HEK293 (cell line): ENCODE results near the gene ERFE.

ENCODE experiments used
- CTCF ChIA-PET: fragments of 350-600 bp; formaldehyde crosslinking; extraction: SDS; loops from one replicate; lab custom pipeline; 2021; ENCODE audit warnings: antibody characterized with exemption; lab: Yijun Ruan, JAX
- POLR2A ChIA-PET: fragments of 300-600 bp; formaldehyde crosslinking; extraction: SDS; loops from one replicate; lab custom pipeline; 2020; ENCODE audit warnings: antibody characterized with exemption, inconsistent platforms; lab: Yijun Ruan, JAX
- H3K27ac ChIP-seq: fragments of 200-500 bp; sonication (Bioruptor generic); 2 replicates; pipeline ENCODE4 v1.5.1; 2014; ENCODE audit warnings: low read depth, low read length, control low read depth, inconsistent platforms; ENCODE audit errors: extremely low read depth
- H3K36me3 ChIP-seq, 2 experiments: fragments of 200-500 bp in 1 of 2; sonication (Bioruptor generic) in 1 of 2; 1 replicate in 1 of 2; 2 replicates in 1 of 2; pipeline ENCODE4 v1.5.1; 2014 to 2017; ENCODE audit warnings: inconsistent platforms in 2 of 2, low read length in 2 of 2; ENCODE audit not compliant: control insufficient read depth in 2 of 2, insufficient read depth in 1 of 2
- H3K4me1 ChIP-seq: fragments of 200-500 bp; sonication (Bioruptor generic); 2 replicates; pipeline ENCODE4 v1.5.1; 2014; ENCODE audit warnings: mild to moderate bottlenecking, low read length, inconsistent platforms; ENCODE audit not compliant: control insufficient read depth, insufficient read depth
- H3K4me3 ChIP-seq: 2 replicates; pipeline ENCODE4 v1.5.1; 2011; ENCODE audit warnings: low read depth, mild to moderate bottlenecking, control low read depth, low read length, moderate library complexity
- H3K9me3 ChIP-seq: fragments of 200-500 bp; sonication (Bioruptor generic); 2 replicates; pipeline ENCODE4 v1.5.1; 2014; ENCODE audit warnings: low read depth, low read length, inconsistent platforms; ENCODE audit not compliant: control insufficient read depth, insufficient read depth
- BCL11A ChIP-seq: fragments of 450-650 bp; formaldehyde crosslinking; IDR thresholded peaks from 2 replicates; pipeline ENCODE4 v1.5.1; 2016; ENCODE audit warnings: low read depth, missing biosample characterization, missing genetic modification characterization
- GLI4 ChIP-seq: fragments of 450-650 bp; formaldehyde crosslinking; IDR thresholded peaks from 2 replicates; pipeline ENCODE4 v1.5.1; 2016; ENCODE audit warnings: missing biosample characterization, missing genetic modification characterization
- GLIS1 ChIP-seq: fragments of 450-650 bp; formaldehyde crosslinking; IDR thresholded peaks from 2 replicates; pipeline ENCODE4 v1.5.1; 2016; ENCODE audit warnings: missing biosample characterization, missing genetic modification characterization
- KLF9 ChIP-seq: fragments of 450-650 bp; formaldehyde crosslinking; IDR thresholded peaks from 2 replicates; pipeline ENCODE4 v1.5.1; 2016; ENCODE audit warnings: missing biosample characterization, missing genetic modification characterization, low read depth
- TSHZ1 ChIP-seq: fragments of 450-650 bp; formaldehyde crosslinking; IDR thresholded peaks from 2 replicates; pipeline ENCODE4 v1.5.1; 2016; ENCODE audit warnings: missing biosample characterization, missing genetic modification characterization, borderline replicate concordance
- WT1 ChIP-seq: fragments of 450-650 bp; formaldehyde crosslinking; IDR thresholded peaks from 2 replicates; pipeline ENCODE4 v1.5.1; 2016; ENCODE audit warnings: missing biosample characterization, missing genetic modification characterization
- ZBTB11 ChIP-seq: fragments of 450-650 bp; formaldehyde crosslinking; conservative IDR thresholded peaks from 2 replicates; pipeline ENCODE4 v1.5.1; 2016; ENCODE audit warnings: low read depth, missing biosample characterization, missing genetic modification characterization
- ZBTB17 ChIP-seq: fragments of 450-650 bp; formaldehyde crosslinking; IDR thresholded peaks from 2 replicates; pipeline ENCODE4 v1.5.1; 2016; ENCODE audit warnings: missing biosample characterization, missing genetic modification characterization
- ZBTB7A ChIP-seq: fragments of 450-650 bp; formaldehyde crosslinking; IDR thresholded peaks from 2 replicates; pipeline ENCODE4 v1.5.1; 2016; ENCODE audit warnings: low read depth, missing biosample characterization, missing genetic modification characterization
- ZNF16 ChIP-seq: fragments of 450-650 bp; formaldehyde crosslinking; IDR thresholded peaks from 2 replicates; pipeline ENCODE4 v1.5.1; 2016; ENCODE audit warnings: low read depth, missing biosample characterization, missing genetic modification characterization
- ZNF174 ChIP-seq: fragments of 450-650 bp; formaldehyde crosslinking; IDR thresholded peaks from 2 replicates; pipeline ENCODE4 v1.5.0; 2017; ENCODE audit warnings: missing biosample characterization, mild to moderate bottlenecking, missing genetic modification characterization
- ZNF274 ChIP-seq, 2 experiments: fragments of 200-500 bp in 1 of 2; fragments of 450-650 bp in 1 of 2; sonication (Bioruptor generic) in 1 of 2; formaldehyde crosslinking in 1 of 2; IDR thresholded peaks; 2 replicates each; pipeline versions ENCODE4 v1.5.1 to v1.6.1; 2014 to 2016; ENCODE audit warnings: borderline replicate concordance in 1 of 2, inconsistent platforms in 1 of 2, low read length in 1 of 2, missing biosample characterization in 1 of 2, missing genetic modification characterization in 1 of 2
- ZNF335 ChIP-seq: fragments of 450-650 bp; formaldehyde crosslinking; conservative IDR thresholded peaks from 2 replicates; pipeline ENCODE4 v1.5.1; 2016; ENCODE audit warnings: missing biosample characterization, missing genetic modification characterization
- ZNF366 ChIP-seq: fragments of 450-650 bp; formaldehyde crosslinking; conservative IDR thresholded peaks from 2 replicates; pipeline ENCODE4 v1.5.1; 2016; ENCODE audit warnings: missing biosample characterization, missing genetic modification characterization
- ZNF394 ChIP-seq: fragments of 450-650 bp; formaldehyde crosslinking; IDR thresholded peaks from 2 replicates; pipeline ENCODE4 v1.5.1; 2016; ENCODE audit warnings: missing biosample characterization, missing genetic modification characterization, mild to moderate bottlenecking, moderate library complexity, borderline replicate concordance
- ZNF501 ChIP-seq: fragments of 450-650 bp; formaldehyde crosslinking; IDR thresholded peaks from 2 replicates; pipeline ENCODE4 v1.5.1; 2016; ENCODE audit warnings: missing biosample characterization, missing genetic modification characterization
- ZNF521 ChIP-seq: fragments of 450-650 bp; formaldehyde crosslinking; IDR thresholded peaks from 2 replicates; pipeline ENCODE4 v1.5.1; 2017; ENCODE audit warnings: missing biosample characterization, mild to moderate bottlenecking, missing genetic modification characterization
- ZNF530 ChIP-seq: fragments of 450-650 bp; formaldehyde crosslinking; IDR thresholded peaks from 2 replicates; pipeline ENCODE4 v1.5.1; 2016; ENCODE audit warnings: low read depth, missing biosample characterization, missing genetic modification characterization
- ZNF571 ChIP-seq: fragments of 450-650 bp; formaldehyde crosslinking; IDR thresholded peaks from 2 replicates; pipeline ENCODE4 v1.5.0; 2017; ENCODE audit warnings: missing biosample characterization, missing genetic modification characterization
- ZNF621 ChIP-seq: fragments of 450-650 bp; formaldehyde crosslinking; IDR thresholded peaks from 2 replicates; pipeline ENCODE4 v1.5.1; 2017; ENCODE audit warnings: missing biosample characterization, missing genetic modification characterization
- ZNF623 ChIP-seq: fragments of 450-650 bp; formaldehyde crosslinking; IDR thresholded peaks from 2 replicates; pipeline ENCODE4 v1.5.1; 2016; ENCODE audit warnings: missing biosample characterization, missing genetic modification characterization
- ZNF626 ChIP-seq: fragments of 450-650 bp; sonication (Bioruptor Pico); formaldehyde crosslinking; IDR thresholded peaks from 2 replicates; pipeline ENCODE4 v1.5.1; 2018; ENCODE audit warnings: missing biosample characterization, missing genetic modification characterization, inconsistent platforms

The ERFE gene

GRCh38 chr2:238116298-238117198, 42.2 kb upstream of the ERFE start:
- POLR2A ChIA-PET, result no interaction called here

GRCh38 chr2:238117199-238118154, 41.3 kb upstream of the ERFE start:
- Histone ChIP-seq H3K4me1 (no peaks in the 10 kb centered on the region), H3K9me3 (no peaks in the 10 kb centered on the region), H3K36me3 (no peaks in the 10 kb centered on the region), H3K27ac (no peak overlapping the region), H3K4me3 (no peak overlapping the region)
- ChIA-PET CTCF (interaction anchor here (0.6 kb wide), 1 partner anchor 31 kb away, joined by 8 read pairs; no protein-coding TSS in a partner anchor), POLR2A (interaction anchor here (0.5 kb wide), 1 partner anchor 80 kb away, joined by 3 read pairs; no protein-coding TSS in a partner anchor)
- TF ChIP-seq GLIS1 (tag by site-specific recombination), result no peak
- TF ChIP-seq ZNF501, result no peak
- no peak for TF ChIP-seq ZNF274 (IDR thresholded peaks at IDR 0.05; ENCODE audit: low read length)
- no peak for TF ChIP-seq ZNF274 (tag by site-specific recombination; IDR thresholded peaks at IDR 0.05; ENCODE audit: borderline replicate concordance)
- TF ChIP-seq ZNF16, result no peak
- TF ChIP-seq ZBTB7A, result no peak
- TF ChIP-seq ZNF366 (tag by site-specific recombination), result peak; percentile 79
- TF ChIP-seq ZNF394 (tag by site-specific recombination), result no peak
- peak; percentile 82 for TF ChIP-seq ZBTB17
- TF ChIP-seq KLF9 (tag by site-specific recombination), result no peak
- TF ChIP-seq ZNF623, result no peak
- no peak for TF ChIP-seq ZNF335
- TF ChIP-seq ZNF571, result no peak

More at GRCh38 chr2:238116298-238117198, 42.2 kb upstream of the ERFE start:
- Histone ChIP-seq H3K27ac (no peak overlapping the region), H3K4me3 (no peak overlapping the region), H3K4me1 (no peaks in the 10 kb centered on the region), H3K9me3 (no peaks in the 10 kb centered on the region), H3K36me3 (no peaks in the 10 kb centered on the region)
- TF ChIP-seq ZNF530 (tag by site-specific recombination) (no peak), ZBTB7A (no peak), ZNF621 (tag by site-specific recombination) (no peak), WT1 (tag by site-specific recombination) (no peak), GLI4 (tag by site-specific recombination) (no peak), ZBTB11 (tag by site-specific recombination) (no peak), ZNF521 (no peak), ZNF626 (tag by site-specific recombination) (no peak), TSHZ1 (tag by site-specific recombination) (no peak), BCL11A (tag by site-specific recombination) (no peak), ZNF174 (tag by site-specific recombination) (no peak)
- CTCF ChIA-PET, result no interaction called here
